ENCODE results near the gene TVP23A.

TVP23A gene

DNA sequence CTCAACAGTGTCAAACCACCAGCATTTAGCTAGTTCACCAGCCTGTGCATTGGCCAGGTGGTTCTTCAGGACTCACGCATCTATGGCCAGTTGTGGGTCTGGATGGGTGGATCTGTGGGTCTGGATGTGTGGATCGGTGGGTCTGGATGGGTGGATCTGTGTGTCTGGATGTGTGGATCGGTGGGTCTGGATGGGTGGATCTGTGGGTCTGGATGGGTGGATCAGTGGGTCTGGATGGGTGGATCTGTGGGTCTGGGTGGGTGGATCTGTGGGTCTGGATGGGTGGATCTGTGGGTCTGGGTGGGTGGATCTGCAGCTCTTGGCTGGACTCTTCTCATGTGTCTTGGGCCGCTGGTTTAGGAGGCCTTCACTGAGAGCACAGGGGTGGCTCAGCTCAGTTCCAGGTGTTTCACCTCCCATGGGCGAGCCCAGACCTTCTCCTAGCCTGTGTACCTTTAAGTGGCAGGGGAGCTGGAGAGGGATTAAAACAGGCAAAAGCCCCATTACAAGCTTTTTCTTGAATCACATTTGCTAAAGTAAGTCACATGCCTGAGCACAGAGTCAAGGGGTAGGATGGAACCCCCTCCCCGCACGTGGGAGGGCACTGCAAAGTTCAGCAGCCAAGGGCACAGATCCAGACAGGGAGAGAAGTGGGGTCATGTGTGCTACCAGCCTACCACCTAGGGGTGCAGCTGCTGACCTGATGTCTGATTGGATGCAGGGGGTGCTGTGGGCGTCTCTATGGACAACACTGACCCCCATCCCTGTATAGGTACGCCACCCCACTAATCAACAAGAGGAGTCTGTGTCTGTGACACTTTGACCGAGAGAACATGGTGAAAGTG lies 78.4 kb downstream of the TVP23A start:
- no peak overlapping the region for H3K27ac ChIP-seq
- TF ChIP-seq, protein P1, sequence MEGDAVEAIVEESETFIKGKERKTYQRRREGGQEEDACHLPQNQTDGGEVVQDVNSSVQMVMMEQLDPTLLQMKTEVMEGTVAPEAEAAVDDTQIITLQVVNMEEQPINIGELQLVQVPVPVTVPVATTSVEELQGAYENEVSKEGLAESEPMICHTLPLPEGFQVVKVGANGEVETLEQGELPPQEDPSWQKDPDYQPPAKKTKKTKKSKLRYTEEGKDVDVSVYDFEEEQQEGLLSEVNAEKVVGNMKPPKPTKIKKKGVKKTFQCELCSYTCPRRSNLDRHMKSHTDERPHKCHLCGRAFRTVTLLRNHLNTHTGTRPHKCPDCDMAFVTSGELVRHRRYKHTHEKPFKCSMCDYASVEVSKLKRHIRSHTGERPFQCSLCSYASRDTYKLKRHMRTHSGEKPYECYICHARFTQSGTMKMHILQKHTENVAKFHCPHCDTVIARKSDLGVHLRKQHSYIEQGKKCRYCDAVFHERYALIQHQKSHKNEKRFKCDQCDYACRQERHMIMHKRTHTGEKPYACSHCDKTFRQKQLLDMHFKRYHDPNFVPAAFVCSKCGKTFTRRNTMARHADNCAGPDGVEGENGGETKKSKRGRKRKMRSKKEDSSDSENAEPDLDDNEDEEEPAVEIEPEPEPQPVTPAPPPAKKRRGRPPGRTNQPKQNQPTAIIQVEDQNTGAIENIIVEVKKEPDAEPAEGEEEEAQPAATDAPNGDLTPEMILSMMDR (IDR thresholded peaks at IDR 0.05): no peak
- TF ChIP-seq ZFX (IDR thresholded peaks at IDR 0.05; ENCODE audit: borderline replicate concordance): no peak

DNA sequence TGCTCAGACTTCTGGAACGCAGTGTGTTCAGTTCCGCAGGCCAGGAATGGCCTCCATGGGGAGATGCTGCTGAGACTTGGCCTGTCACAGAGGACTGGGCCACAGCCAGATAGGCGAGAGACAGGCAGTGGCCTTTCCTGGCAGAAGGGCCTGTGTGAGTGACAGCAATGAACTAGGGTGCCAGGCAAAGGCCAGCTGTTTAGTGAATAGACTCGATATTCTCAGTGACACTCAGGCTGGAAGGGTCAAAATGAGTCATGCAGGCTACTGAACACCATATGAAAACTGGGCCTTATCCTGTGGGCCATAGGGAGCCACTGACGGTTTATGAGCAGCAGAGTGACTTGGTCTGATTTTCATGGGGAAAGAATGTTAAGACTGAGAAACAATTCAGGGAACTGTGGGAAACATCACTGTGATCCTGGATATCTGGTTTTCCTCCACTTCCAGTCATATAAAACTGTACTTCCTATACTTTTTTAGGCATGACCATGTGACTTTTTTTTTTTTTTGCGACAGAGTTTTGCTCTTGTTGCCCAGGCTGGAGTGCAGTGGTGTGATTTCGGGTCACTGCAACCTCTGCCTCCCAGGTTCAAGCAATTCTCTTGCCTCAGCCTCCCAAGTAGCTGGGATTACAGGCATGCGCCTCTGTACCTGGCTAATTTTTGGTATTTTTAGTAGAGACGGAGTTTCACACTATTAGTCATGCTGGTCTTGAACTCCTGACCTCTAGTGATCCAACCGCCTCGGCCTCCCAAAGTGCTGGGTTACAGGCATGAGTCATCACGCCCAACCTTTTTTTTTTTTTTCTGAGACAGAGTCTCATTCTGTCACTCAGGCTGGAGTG lies 80.1 kb downstream of the TVP23A start:
- no peak overlapping the region for H3K27ac ChIP-seq
- no peak for TF ChIP-seq ZFX (IDR thresholded peaks at IDR 0.05; ENCODE audit: borderline replicate concordance)
- TF ChIP-seq, protein P1 (IDR thresholded peaks at IDR 0.05): no peak

DNA sequence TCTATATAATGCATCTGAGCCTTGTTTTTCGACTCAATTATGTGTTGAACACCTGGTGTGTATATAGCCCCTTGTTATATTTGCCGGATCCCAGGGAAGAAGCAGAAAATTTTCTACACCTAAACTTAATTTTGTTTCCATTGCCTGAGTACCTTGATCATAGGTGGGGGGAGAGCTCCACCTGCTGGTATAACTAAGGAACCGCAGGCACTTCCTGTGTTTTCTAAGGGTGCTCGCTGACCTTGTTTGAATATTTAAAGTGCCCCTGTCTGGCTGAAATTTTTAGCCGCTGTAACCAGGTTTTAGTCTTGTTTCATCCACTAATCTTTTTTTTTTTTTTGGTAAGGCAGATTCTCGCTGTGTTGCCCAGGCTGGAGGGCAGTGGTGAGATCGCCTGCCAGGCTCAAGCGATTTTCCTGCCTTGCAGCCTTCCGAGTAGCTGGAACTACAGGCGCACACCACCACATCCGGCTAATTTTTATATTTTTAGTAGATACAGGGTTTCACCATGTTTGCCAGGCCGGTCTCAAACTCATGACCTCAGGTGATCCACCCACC lies 81.4 kb downstream of the TVP23A start:
- no peak overlapping the region for H3K27ac ChIP-seq
- TF ChIP-seq, protein P1 (IDR thresholded peaks at IDR 0.05): peak; percentile 88
- no peak for TF ChIP-seq ZFX (IDR thresholded peaks at IDR 0.05; ENCODE audit: borderline replicate concordance)

DNA sequence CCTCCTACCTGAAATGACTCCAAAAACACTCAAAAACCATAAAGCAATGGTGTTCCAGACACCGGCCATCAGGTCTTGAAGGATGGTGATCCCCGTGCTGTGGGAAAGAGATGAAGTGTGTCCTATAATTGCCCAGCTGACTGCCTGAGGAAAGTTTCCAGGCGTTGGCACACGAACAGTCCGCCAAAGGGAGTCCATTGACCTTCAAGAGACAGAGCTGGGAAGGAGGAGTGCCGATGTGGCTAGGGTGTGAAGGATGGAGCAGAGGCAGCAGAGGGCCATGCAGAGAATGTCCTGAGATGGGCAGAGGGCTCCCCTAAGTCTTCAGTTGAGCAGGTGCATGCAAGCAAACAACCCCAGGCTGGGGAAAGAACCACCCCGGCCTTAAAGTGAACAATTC lies 86.8 kb downstream of the TVP23A start:
- TF ChIP-seq ZFX (IDR thresholded peaks at IDR 0.05; ENCODE audit: borderline replicate concordance): no peak
- TF ChIP-seq, protein P1 (IDR thresholded peaks at IDR 0.05): no peak

DNA sequence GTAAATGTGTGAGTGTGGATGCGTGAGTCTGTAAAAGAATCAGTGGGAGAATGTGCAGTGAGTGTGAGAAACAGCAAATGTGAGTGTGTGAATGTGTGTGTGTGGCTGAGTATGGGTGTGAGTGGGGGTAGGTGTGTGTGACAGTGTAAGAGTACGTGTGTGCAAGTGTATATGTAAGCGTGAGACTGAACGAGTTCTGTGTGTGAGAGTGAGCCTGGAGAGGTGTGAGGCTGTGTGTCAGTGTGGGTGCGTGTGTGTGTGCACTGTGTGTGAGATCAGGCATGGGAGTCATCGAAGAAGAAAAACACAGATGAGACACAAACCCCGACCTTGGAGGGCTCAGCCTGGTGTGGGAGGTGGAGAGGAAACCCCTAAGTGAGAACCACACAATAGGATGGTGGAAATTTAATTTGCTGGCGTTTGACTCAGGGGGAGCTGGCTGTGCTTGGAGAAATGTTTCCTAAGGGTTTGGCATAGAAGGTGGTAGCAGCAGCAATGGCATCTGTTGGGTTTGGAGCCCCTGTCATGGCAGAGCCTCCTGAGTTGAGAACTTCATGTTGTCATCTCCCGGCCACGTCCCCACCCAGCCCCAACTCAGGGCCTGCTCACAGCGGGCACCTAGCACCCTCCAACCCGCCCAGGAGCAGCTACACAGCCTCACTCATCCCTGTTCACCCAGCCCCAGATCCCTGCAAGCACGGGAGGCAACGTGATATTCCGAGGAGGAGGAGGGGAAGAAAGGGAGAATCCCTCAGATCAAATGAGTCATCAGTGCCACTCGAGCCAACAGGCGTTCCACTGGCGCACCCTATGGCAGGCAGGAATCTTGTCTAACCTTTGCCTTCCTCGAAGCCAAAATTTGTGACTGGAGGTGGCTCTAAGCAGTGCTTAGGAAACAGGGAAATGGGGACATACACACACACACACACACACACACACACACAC lies 89.2 kb downstream of the TVP23A start:
- no peak overlapping the region for H3K27ac ChIP-seq
- TF ChIP-seq, protein P1 (IDR thresholded peaks at IDR 0.05): no peak
- no peak for TF ChIP-seq ZFX (IDR thresholded peaks at IDR 0.05; ENCODE audit: borderline replicate concordance)

More for the DNA sequence above, 86.8 kb downstream of the TVP23A start:
- no peak overlapping the region for H3K27ac ChIP-seq

DNA sequence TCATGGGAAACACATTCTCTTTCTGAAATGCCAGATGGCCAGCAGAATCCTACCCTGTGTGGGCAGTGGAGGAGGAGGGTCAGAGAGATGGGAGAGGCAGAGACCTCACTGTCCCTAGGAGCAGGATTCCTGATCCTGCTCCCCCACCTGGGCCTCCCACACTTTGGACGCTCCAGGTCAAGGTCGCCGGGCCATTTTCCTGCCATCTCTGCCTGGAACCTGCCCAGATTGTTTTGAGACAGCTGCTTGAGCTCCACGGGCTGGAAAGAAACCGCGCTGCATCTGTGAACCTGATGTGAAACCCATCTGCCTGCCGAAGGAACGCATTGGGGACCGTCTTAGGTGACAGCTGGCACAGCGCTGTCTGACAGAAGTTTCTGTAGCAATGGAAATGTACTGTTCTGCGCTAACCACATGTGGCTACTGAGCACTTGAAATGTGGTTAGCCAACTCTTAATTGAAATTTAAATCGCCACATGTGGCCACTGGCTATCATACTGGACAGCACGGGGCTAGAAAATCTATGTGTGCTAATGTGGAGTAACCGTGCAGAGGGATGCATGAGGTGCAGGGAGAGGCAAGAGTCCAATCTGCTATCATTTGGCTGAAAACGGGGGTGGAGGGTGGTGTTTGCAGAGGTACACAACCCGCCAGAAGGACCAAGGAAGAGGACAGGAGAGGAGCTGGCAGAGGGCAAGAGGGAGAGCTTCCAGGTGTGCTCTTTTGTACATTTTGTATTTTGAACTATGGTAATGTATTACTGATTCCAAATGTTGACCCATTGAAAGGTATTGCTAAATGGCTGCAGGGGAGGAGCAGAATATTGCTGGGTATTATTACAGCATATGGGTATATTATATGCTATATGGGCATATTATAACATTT lies 90.3 kb downstream of the TVP23A start:
- TF ChIP-seq, protein P1 (IDR thresholded peaks at IDR 0.05): no peak
- no peak for TF ChIP-seq ZFX (IDR thresholded peaks at IDR 0.05; ENCODE audit: borderline replicate concordance)
- no peak overlapping the region for H3K27ac ChIP-seq
